ENCODE measurements around the gene ABCD3. TPM values are rescaled to one million over a fixed set of nuclear protein-coding genes. Genes with fewer than 3 reads are reported as not detected.

The ABCD3 gene
- total RNA-seq, 4 donors from 2014 or later = 37.9 to 90.2 (median 51.9) TPM

DNA sequence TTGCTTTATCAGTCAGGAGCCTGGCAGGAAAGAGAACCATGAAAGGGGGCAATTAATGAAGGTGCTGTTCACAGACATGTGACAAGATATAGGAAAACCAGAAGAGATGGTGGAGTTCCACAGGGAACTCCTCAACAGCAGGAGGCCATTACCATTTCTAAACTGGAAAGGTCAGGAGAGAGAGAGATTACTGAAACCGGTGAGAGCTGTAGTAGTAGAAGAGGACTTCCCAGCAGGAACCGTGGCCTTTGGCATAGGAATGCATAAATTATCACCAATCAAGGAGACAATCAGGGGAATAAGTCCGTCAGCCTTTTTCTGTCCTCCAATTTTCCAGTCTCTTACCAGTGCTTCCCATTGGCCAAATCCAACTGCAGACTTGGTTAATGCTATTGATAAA, 23.0 kb upstream of the ABCD3 start:
- 56 to 60% methylated on average over 3 of the region's 3 CpGs for WGBS, 2 donors
- H3K36me3 ChIP-seq = no peaks in the 10 kb centered on the region
- no peak overlapping the region for H3K4me3 ChIP-seq
- no peaks in the 10 kb centered on the region for H3K9me3 ChIP-seq
- H3K27me3 ChIP-seq = no peaks in the 10 kb centered on the region
- H3K4me1 ChIP-seq = no peaks in the 10 kb centered on the region
- no peak overlapping the region for H3K27ac ChIP-seq
- no peak for TF ChIP-seq POLR2A (IDR thresholded peaks at IDR 0.05)
- TF ChIP-seq, protein P1, sequence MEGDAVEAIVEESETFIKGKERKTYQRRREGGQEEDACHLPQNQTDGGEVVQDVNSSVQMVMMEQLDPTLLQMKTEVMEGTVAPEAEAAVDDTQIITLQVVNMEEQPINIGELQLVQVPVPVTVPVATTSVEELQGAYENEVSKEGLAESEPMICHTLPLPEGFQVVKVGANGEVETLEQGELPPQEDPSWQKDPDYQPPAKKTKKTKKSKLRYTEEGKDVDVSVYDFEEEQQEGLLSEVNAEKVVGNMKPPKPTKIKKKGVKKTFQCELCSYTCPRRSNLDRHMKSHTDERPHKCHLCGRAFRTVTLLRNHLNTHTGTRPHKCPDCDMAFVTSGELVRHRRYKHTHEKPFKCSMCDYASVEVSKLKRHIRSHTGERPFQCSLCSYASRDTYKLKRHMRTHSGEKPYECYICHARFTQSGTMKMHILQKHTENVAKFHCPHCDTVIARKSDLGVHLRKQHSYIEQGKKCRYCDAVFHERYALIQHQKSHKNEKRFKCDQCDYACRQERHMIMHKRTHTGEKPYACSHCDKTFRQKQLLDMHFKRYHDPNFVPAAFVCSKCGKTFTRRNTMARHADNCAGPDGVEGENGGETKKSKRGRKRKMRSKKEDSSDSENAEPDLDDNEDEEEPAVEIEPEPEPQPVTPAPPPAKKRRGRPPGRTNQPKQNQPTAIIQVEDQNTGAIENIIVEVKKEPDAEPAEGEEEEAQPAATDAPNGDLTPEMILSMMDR (IDR thresholded peaks at IDR 0.05) = no peak
- no peak for TF ChIP-seq EP300 (IDR thresholded peaks at IDR 0.05)
- DNase-seq (ENCODE audit: low spot score in 2 of 2) = no peak

DNA sequence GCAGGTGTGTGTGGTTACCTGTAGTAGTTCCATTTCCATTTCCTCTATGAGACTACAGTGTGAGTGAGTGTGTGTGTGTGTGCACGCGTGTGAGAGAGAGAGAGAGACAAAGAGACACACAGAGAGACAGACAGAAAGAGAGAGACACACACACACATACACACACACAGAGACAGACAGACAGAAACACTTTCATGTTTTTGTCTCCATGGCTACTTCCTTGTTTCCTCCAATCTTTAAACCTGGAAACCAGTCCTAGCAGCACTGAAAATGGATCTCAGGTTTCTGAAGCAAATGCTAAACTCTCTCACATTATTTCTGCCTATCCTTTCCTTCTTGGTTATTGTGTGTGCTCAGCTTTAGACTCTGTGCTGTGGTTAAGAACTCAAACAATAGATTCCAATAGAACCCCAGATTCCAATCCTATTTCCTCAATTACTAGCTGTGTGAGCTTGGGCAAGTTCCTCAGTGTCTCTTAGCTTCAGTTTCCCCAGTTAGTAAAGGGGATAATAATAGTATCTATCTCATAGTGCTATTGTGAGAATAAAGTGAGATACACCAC, 22.4 kb upstream of the ABCD3 start:
- no peaks in the 10 kb centered on the region for H3K36me3 ChIP-seq
- no peak overlapping the region for H3K4me3 ChIP-seq
- no peak for TF ChIP-seq EP300 (IDR thresholded peaks at IDR 0.05)
- TF ChIP-seq, protein P1 (IDR thresholded peaks at IDR 0.05) = no peak
- no peak for DNase-seq (ENCODE audit: low spot score in 2 of 2)
- no peak overlapping the region for H3K27ac ChIP-seq
- 90 to 91% methylated on average over 2 of the region's 2 CpGs for WGBS, 2 donors
- H3K4me1 ChIP-seq = no peaks in the 10 kb centered on the region
- H3K27me3 ChIP-seq = no peaks in the 10 kb centered on the region
- no peaks in the 10 kb centered on the region for H3K9me3 ChIP-seq

DNA sequence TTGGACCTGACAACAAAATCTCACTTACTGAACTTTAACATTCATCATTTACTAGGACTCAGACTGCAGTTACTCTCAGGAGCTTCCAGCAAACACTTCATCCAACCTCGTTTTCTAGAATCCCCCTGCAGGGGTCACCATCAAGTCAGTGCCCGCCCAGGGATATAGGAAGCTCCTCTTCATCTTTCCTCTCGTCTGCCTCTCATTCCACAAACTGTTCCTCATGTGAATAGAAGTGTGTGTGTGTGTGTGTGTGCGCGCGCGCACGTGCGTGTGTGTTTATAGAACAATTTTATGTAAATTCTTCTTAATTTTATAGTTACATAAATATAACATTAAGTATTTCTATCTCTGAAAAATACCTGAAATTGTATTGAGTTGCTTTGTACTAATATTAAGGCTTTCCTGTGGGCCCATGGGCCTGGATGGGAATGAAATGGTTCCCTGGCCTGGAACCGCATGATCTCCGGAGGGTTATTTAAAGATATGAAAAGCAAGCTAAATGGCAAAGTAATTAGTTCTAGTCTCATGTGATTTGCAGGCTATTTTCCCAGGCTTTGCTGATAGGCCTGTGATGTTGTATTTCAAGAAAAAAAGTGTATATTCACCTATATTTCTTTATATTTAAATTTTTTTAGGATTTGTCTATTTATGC, 21.7 kb upstream of the ABCD3 start:
- WGBS, 2 donors = 67 to 74% methylated on average over 11 of the region's 11 CpGs
- DNase-seq (ENCODE audit: low spot score in 2 of 2) = no peak
- no peak overlapping the region for H3K4me3 ChIP-seq

DNA sequence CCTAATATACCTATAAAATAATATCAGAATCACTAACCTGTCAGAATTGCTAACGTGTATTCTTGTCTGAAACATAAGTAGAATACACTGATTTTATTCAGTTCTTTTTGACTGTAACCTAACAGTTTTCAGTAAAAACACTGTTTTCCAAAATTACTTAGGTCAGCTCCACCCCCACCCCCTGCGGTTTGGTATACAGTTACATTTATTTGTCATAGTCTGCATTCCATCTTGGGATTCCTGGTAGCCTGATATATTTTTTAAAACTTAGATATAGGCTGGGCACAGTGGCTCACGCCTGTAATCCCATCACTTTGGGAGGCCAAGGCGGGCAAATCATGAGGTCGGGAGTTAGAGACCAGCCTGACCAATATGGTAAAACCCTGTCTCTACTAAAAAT, 19.8 kb upstream of the ABCD3 start:
- no peak for DNase-seq (ENCODE audit: low spot score in 2 of 2)
- no peaks in the 10 kb centered on the region for H3K36me3 ChIP-seq
- no peak overlapping the region for H3K4me3 ChIP-seq
- WGBS, 2 donors = 84 to 88% methylated on average over 5 of the region's 5 CpGs
- TF ChIP-seq EP300 (IDR thresholded peaks at IDR 0.05) (no peak), POLR2A (IDR thresholded peaks at IDR 0.05) (no peak)
- TF ChIP-seq, protein P1 (IDR thresholded peaks at IDR 0.05) = no peak
- H3K27me3 ChIP-seq = no peaks in the 10 kb centered on the region
- H3K4me1 ChIP-seq = no peaks in the 10 kb centered on the region
- H3K9me3 ChIP-seq = no peaks in the 10 kb centered on the region
- H3K27ac ChIP-seq = no peak overlapping the region

More for the DNA sequence above, 21.7 kb upstream of the ABCD3 start:
- no peak for TF ChIP-seq EP300 (IDR thresholded peaks at IDR 0.05)
- TF ChIP-seq, protein P1 (IDR thresholded peaks at IDR 0.05) = peak in 2 of 5 experiments; percentile 21 to 25
- no peak for TF ChIP-seq POLR2A (IDR thresholded peaks at IDR 0.05)
- H3K4me1 ChIP-seq = no peaks in the 10 kb centered on the region
- no peak overlapping the region for H3K27ac ChIP-seq
- no peaks in the 10 kb centered on the region for H3K27me3 ChIP-seq
- H3K9me3 ChIP-seq = no peaks in the 10 kb centered on the region
- no peaks in the 10 kb centered on the region for H3K36me3 ChIP-seq

DNA sequence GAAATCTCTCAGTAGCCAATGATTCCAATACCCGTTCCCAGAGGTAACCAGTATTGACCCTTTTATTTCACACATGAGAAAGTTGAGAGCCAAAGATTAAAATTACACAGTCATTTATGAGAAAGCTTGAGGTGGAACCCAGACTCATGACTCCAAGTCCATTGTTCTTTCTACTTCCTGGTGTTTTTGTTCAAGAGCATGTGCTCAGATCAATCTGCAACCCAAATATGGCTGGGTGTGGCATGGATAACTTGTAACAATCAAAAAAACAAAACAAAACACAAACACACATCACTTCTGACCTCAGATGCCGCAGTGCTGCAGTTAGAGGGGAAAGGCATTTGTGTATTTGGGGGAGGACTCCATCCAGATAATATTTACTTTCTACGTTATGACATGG, 18.7 kb upstream of the ABCD3 start:
- H3K36me3 ChIP-seq = no peaks in the 10 kb centered on the region
- H3K4me3 ChIP-seq = no peak overlapping the region
- TF ChIP-seq EP300 (IDR thresholded peaks at IDR 0.05) (no peak), POLR2A (IDR thresholded peaks at IDR 0.05) (no peak)
- TF ChIP-seq, protein P1 (IDR thresholded peaks at IDR 0.05) = no peak
- no peak overlapping the region for H3K27ac ChIP-seq
- DNase-seq (ENCODE audit: low spot score in 2 of 2) = no peak
- 81 to 83% methylated on average over 3 of the region's 3 CpGs for WGBS, 2 donors
- no peaks in the 10 kb centered on the region for H3K9me3 ChIP-seq
- H3K4me1 ChIP-seq = no peaks in the 10 kb centered on the region
- H3K27me3 ChIP-seq = no peaks in the 10 kb centered on the region

All from tibial nerve (tissue), 4 donors.